Stomach (tissue), 9 donors: ENCODE results near the gene CDH23. TPM values are rescaled to one million over a fixed set of nuclear protein-coding genes. Genes with fewer than 3 reads are reported as not detected.

Experiments
- DNase-seq, 2 donors: peaks; one replicate each; pipeline versions ENCODE4 v3.0.0 to v3.0.0-alpha.2; 2013 to 2019
- H3K27ac ChIP-seq, 5 donors: fragments of 200-600 bp in 4 of 5; sonication (generic) in 4 of 5; one replicate each; pipeline ENCODE4 v1.5.1; 2013 to 2019; ENCODE audit warnings: mild to moderate bottlenecking in 1 of 5, moderate library complexity in 1 of 5
- H3K27me3 ChIP-seq, 3 donors: fragments of 200-600 bp; sonication (generic); one replicate each; pipeline ENCODE4 v1.5.1; 2017 to 2019; ENCODE audit warnings: mixed run types in 1 of 3
- H3K36me3 ChIP-seq, 4 donors: fragments of 200-600 bp; sonication (generic); 1 replicate in 3 of 4; 2 replicates in 1 of 4; pipeline ENCODE4 v1.5.1; 2016 to 2019
- H3K4me1 ChIP-seq, 4 donors: fragments of 200-600 bp; sonication (generic); one replicate each; pipeline ENCODE4 v1.5.1; 2016 to 2019
- H3K4me3 ChIP-seq, 4 donors: fragments of 200-600 bp; sonication (generic) in 3 of 4; one replicate each; pipeline ENCODE4 v1.5.1; 2016 to 2019; ENCODE audit warnings: mild to moderate bottlenecking in 1 of 4
- H3K9me3 ChIP-seq, 4 donors: fragments of 200-600 bp; sonication (generic); one replicate each; pipeline ENCODE4 v1.5.1; 2016 to 2019
- EP300 ChIP-seq: sonication (generic); formaldehyde crosslinking; IDR thresholded peaks from one replicate; pipeline ENCODE4 v1.6.1; 2017; ENCODE audit warnings: antibody characterized with exemption
- POLR2A ChIP-seq, 4 donors: fragments of 450-650 bp; IDR thresholded peaks; one replicate each; pipeline ENCODE4 v1.6.1; 2016; ENCODE audit warnings: antibody characterized with exemption in 4 of 4, control low read depth in 2 of 4, mild to moderate bottlenecking in 1 of 4, moderate library complexity in 1 of 4
- POLR2AphosphoS5 ChIP-seq, 3 donors: sonication (generic); formaldehyde crosslinking; IDR thresholded peaks; one replicate each; pipeline ENCODE4 v1.6.1; 2016; ENCODE audit warnings: antibody characterized with exemption in 3 of 3
- WGBS, 5 donors: extraction: QIAGEN DNeasy Blood & Tissue Kit in 3 of 5; methylation state at CpG; one replicate each; pipeline versions ENCODE4 v1.1.5 to v1.1.7; 2013 to 2018; 5-methylcytosine and 5-hydroxymethylcytosine counted together
- intact Hi-C: fragments of 100-400 bp; cut with DNase I; formaldehyde crosslinking; loops from one replicate; pipeline ENCODE4 v1.15.1; 2023; ENCODE audit warnings: low total_unique reads
- polyA plus RNA-seq, 3 donors: library from polyadenylated mRNA; stranded (reverse); fragments of 200-250 nt; gene quantifications; one replicate each; pipeline ENCODE4 v1.2.3, GENCODE V29; 2013
- total RNA-seq, 5 donors: library from RNA; depleted of rRNA; stranded (reverse); fragments of >200 nt; gene quantifications; one replicate each; pipeline versions ENCODE4 v1.1.0 to v1.2.3, GENCODE V29; 2014 to 2016
- TF ChIP-seq, protein P1 (sequence below), 7 experiments: fragments of 450-650 bp in 4 of 7; fragments of 200-600 bp in 3 of 7; sonication (generic) in 3 of 7; IDR thresholded peaks; one replicate each; pipeline ENCODE4 v1.5.1; 2016 to 2019; ENCODE audit warnings: antibody characterized with exemption in 7 of 7, control low read depth in 2 of 7, mild to moderate bottlenecking in 1 of 7
- donor health status: healthy with polysubstance abuse.
- donor health status: Bipolar disorder and iron deficiency.
- donor health status: healthy.

CDH23 gene
- total and polyA plus RNA-seq, 8 donors, result 0.31 to 8.2 (median 2.2) TPM

DNA sequence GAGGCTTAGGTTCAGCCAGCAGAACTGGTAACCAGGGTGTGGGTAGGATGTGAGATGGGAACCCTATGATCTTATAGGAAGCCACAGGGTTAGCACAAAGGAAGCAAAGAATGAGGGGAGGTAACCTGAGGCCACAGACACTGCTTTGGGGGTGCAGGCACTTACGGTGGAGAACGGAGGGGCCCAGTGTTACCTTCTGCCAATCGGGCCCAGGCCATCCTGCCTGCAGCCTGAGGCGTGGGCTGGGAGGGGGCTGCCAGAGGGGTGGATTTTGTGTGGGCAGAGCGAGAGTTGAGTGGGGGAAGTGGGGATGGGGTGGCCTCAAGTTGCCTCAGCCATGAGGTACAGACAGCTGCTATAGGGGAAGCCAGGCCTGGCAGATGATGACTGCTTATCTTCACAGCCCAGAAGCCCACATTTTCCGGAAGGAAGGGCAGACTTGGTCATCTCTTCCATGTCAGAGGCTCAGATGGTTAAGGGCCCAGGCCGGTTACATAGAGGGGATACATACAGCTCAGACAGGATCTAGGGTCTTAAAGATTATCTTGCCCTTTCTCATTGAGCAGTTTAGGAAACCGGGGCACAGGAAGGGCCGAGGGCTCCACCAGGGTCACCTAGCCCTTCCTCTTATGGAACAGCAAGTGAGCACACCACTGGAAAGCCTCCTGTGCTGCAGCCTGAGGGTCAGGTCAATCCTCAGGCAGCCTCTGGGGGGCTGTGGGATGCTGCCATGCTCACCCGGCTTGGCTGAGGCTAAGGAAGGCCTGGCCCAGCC lies 401.0 kb downstream of the CDH23 start:
- H3K4me1 ChIP-seq, result peaks cover 0 to 15% (median 0%) of the 10 kb centered on the region in 4 donors
- H3K27ac ChIP-seq, result no peak overlapping the region
- no peak for DNase-seq
- no peaks in the 10 kb centered on the region for H3K9me3 ChIP-seq
- H3K4me3 ChIP-seq, result no peak overlapping the region
- TF ChIP-seq POLR2AphosphoS5 (IDR thresholded peaks at IDR 0.05), result no peak
- no peak for TF ChIP-seq POLR2A (IDR thresholded peaks at IDR 0.05)
- no peak for TF ChIP-seq EP300
- TF ChIP-seq, protein P1, sequence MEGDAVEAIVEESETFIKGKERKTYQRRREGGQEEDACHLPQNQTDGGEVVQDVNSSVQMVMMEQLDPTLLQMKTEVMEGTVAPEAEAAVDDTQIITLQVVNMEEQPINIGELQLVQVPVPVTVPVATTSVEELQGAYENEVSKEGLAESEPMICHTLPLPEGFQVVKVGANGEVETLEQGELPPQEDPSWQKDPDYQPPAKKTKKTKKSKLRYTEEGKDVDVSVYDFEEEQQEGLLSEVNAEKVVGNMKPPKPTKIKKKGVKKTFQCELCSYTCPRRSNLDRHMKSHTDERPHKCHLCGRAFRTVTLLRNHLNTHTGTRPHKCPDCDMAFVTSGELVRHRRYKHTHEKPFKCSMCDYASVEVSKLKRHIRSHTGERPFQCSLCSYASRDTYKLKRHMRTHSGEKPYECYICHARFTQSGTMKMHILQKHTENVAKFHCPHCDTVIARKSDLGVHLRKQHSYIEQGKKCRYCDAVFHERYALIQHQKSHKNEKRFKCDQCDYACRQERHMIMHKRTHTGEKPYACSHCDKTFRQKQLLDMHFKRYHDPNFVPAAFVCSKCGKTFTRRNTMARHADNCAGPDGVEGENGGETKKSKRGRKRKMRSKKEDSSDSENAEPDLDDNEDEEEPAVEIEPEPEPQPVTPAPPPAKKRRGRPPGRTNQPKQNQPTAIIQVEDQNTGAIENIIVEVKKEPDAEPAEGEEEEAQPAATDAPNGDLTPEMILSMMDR (IDR thresholded peaks at IDR 0.05), result no peak
- WGBS, 5 donors, result 63 to 80% (median 73%) methylated on average over 9 to 10 of the region's 10 CpGs
- H3K36me3 ChIP-seq, result no peaks in the 10 kb centered on the region
- intact Hi-C loops, result no loop called here
- H3K27me3 ChIP-seq, result no peaks in the 10 kb centered on the region

DNA sequence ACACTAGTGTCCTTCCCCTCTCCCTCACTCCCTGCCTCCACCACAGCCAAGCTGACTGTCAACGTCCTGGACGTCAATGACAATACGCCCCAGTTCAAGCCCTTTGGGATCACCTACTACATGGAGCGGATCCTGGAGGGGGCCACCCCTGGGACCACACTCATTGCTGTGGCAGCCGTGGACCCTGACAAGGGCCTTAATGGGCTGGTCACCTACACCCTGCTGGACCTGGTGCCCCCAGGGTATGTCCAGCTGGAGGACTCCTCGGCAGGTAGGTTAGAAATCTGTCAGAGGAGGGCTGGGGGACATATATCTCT lies 401.5 kb downstream of the CDH23 start:
- intact Hi-C loops, result no loop called here
- H3K4me1 ChIP-seq, result peaks cover 0 to 15% (median 0%) of the 10 kb centered on the region in 4 donors
- DNase-seq, result no peak
- H3K36me3 ChIP-seq, result no peaks in the 10 kb centered on the region
- H3K4me3 ChIP-seq, result no peak overlapping the region
- WGBS, 5 donors, result 79 to 88% (median 80%) methylated on average over 1 to 6 of the region's 6 CpGs
- no peaks in the 10 kb centered on the region for H3K9me3 ChIP-seq
- TF ChIP-seq POLR2A (IDR thresholded peaks at IDR 0.05) (no peak), POLR2AphosphoS5 (IDR thresholded peaks at IDR 0.05) (no peak)
- H3K27me3 ChIP-seq, result no peaks in the 10 kb centered on the region
- no peak overlapping the region for H3K27ac ChIP-seq

DNA sequence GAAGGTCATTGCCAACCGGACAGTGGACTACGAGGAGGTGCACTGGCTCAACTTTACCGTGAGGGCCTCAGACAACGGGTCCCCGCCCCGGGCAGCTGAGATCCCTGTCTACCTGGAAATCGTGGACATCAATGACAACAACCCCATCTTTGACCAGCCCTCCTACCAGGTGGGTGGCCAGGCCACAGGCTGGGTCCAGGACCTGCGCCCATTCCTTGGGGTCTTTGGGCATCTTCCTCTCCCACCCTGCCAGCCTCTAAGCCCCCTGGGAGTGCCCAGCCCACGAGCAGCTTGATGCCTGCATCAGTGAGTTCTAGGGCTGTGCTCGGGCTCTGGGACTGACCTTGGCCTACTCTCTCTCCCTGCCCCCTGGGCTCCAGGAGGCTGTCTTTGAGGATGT lies 402.4 kb downstream of the CDH23 start:
- no peak for DNase-seq
- H3K9me3 ChIP-seq, result no peaks in the 10 kb centered on the region
- 69 to 90% (median 81%) methylated on average over 6 to 10 of the region's 10 CpGs for WGBS, 5 donors
- H3K4me3 ChIP-seq, result no peak overlapping the region
- TF ChIP-seq EP300 (no peak), POLR2AphosphoS5 (IDR thresholded peaks at IDR 0.05) (no peak), POLR2A (IDR thresholded peaks at IDR 0.05) (no peak)
- TF ChIP-seq, protein P1 (IDR thresholded peaks at IDR 0.05), result no peak
- intact Hi-C loops, result no loop called here
- no peaks in the 10 kb centered on the region for H3K27me3 ChIP-seq
- H3K4me1 ChIP-seq, result peaks cover 0 to 15% (median 0%) of the 10 kb centered on the region in 4 donors
- no peak overlapping the region for H3K27ac ChIP-seq
- no peaks in the 10 kb centered on the region for H3K36me3 ChIP-seq

DNA sequence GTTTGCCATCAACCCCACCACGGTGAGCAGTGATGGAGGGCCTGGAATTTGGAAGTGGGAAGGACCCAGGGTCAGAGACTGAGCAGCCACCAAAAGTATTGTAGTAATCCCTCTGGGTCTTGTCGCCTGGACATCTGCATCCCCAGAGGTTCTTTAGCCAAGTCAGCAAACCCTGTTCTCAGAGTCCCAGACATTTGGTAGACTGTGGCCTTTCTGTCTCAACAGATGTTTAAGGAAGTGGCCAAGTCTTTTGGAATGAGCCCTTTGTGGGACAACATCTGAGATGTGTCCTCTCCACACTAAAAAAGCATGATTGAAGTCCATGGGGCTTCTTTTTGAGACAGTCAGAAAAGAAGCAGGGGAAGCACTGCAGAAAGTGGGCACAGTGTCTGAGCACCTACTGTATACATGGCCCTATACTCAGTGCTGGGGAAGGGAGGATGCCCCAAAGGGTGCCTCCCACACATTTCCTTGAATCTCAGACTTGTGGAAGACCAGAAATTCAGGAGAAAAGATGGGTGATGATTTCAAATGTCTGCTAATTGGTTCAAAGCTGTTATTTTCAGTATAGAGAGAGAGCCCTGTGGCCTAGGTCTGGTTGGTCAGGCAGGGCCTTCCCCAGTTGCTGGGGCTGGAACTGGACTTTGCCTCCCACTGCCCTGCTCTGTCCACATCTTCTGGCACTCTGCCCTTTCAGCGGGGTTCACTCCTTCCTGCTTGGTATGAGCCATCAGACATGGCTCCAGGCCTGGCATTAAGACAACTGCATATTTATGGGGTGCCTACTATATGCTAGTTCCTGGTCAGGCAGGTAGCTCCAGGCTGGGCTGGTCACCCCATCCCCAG lies 403.1 kb downstream of the CDH23 start:
- no peaks in the 10 kb centered on the region for H3K36me3 ChIP-seq
- H3K4me3 ChIP-seq, result no peak overlapping the region
- 49 to 79% (median 63%) methylated on average over 3 of the region's 3 CpGs for WGBS, 5 donors
- DNase-seq, result peak in 1 of 2 donors; percentile 76
- H3K9me3 ChIP-seq, result no peaks in the 10 kb centered on the region
- H3K27me3 ChIP-seq, result no peaks in the 10 kb centered on the region
- TF ChIP-seq EP300 (no peak), POLR2AphosphoS5 (IDR thresholded peaks at IDR 0.05) (no peak), POLR2A (IDR thresholded peaks at IDR 0.05) (no peak)
- TF ChIP-seq, protein P1 (IDR thresholded peaks at IDR 0.05), result no peak
- no peak overlapping the region for H3K27ac ChIP-seq
- intact Hi-C loops, result no loop called here
- peaks cover 0 to 21% (median 0%) of the 10 kb centered on the region in 4 donors for H3K4me1 ChIP-seq
